H1 (cell line): ENCODE measurements around the gene MYH9.

Experiments
- CEBPB ChIP-seq: IDR thresholded peaks from 2 replicates; pipeline ENCODE4 v1.6.1; 2012; ENCODE audit warnings: low read depth, low read length
- CHD2 ChIP-seq: IDR thresholded peaks from 2 replicates; pipeline ENCODE4 v1.6.1; 2012; ENCODE audit warnings: low read length, improper control_type of control experiment
- CHD7 ChIP-seq: fragments of 300-600 bp; sonication (generic); IDR thresholded peaks from 2 replicates; pipeline ENCODE4 v1.7.1; 2012; ENCODE audit warnings: low read length, moderate library complexity, mild to moderate bottlenecking, inconsistent platforms; ENCODE audit not compliant: insufficient replicate concordance
- CTCF ChIP-seq, 3 experiments: IDR thresholded peaks; 1 replicate in 2 of 3; 2 replicates in 1 of 3; pipeline versions ENCODE4 v1.5.1 to v1.6.1; 2011; ENCODE audit warnings: low read length in 3 of 3, mild to moderate bottlenecking in 3 of 3, inconsistent platforms in 2 of 3, low read depth in 1 of 3, moderate library complexity in 1 of 3; ENCODE audit not compliant: insufficient read depth in 1 of 3; ENCODE audit errors: control extremely low read depth in 1 of 3
- EZH2 ChIP-seq: fragments of 200-600 bp; sonication (generic); IDR thresholded peaks from 2 replicates; pipeline ENCODE4 v1.7.1; 2012; ENCODE audit warnings: low read depth, mild to moderate bottlenecking, moderate library complexity, low read length, inconsistent platforms; ENCODE audit not compliant: severe bottlenecking
- GTF2F1 ChIP-seq: IDR thresholded peaks from 2 replicates; pipeline ENCODE4 v1.6.1; 2012; ENCODE audit warnings: low read depth, low read length, improper control_type of control experiment, borderline replicate concordance
- MAX ChIP-seq: IDR thresholded peaks from 2 replicates; pipeline ENCODE4 v1.6.1; 2012; ENCODE audit warnings: inconsistent platforms
- POLR2A ChIP-seq, 2 experiments: IDR thresholded peaks; 1 replicate in 1 of 2; 2 replicates in 1 of 2; pipeline ENCODE4 v1.6.1; 2011; ENCODE audit warnings: low read depth in 2 of 2, low read length in 2 of 2, mild to moderate bottlenecking in 2 of 2; ENCODE audit errors: control extremely low read depth in 1 of 2
- RXRA ChIP-seq: IDR thresholded peaks from 2 replicates; pipeline ENCODE4 v1.6.1; 2011; ENCODE audit warnings: low read depth, mild to moderate bottlenecking, low read length, moderate library complexity; ENCODE audit not compliant: insufficient read depth
- SIN3A ChIP-seq, 2 experiments: IDR thresholded peaks in 1 of 2; conservative IDR thresholded peaks in 1 of 2; 2 replicates each; pipeline ENCODE4 v1.6.1; 2011 to 2012; ENCODE audit warnings: low read length in 2 of 2, improper control_type of control experiment in 1 of 2, low read depth in 1 of 2, mild to moderate bottlenecking in 1 of 2
- YY1 ChIP-seq: IDR thresholded peaks from 2 replicates; pipeline ENCODE4 v1.6.1; 2011; ENCODE audit warnings: low read depth, mild to moderate bottlenecking, low read length
- ZNF274 ChIP-seq: IDR thresholded peaks from 2 replicates; pipeline ENCODE4 v1.7.0; 2012; ENCODE audit warnings: low read length, borderline replicate concordance; ENCODE audit errors: extremely low read depth

GRCh38 chr22:36369004-36369921 is 18.5 kb downstream of the MYH9 start:
- TF ChIP-seq CTCF (IDR thresholded peaks at IDR 0.05; ENCODE audit: control extremely low read depth in 1 of 3, insufficient read depth in 1 of 3, low read depth in 1 of 3, low read length in 3 of 3), result no peak
- TF ChIP-seq POLR2A (IDR thresholded peaks at IDR 0.05; ENCODE audit: control extremely low read depth in 1 of 2, low read depth in 2 of 2, low read length in 2 of 2), result no peak
- TF ChIP-seq EZH2, result no peak
- no peak for TF ChIP-seq CEBPB
- no peak for TF ChIP-seq ZNF274
- no peak for TF ChIP-seq MAX
- TF ChIP-seq RXRA, result no peak
- no peak for TF ChIP-seq YY1
- TF ChIP-seq CHD7, result no peak
- no peak for TF ChIP-seq CHD2
- no peak for TF ChIP-seq GTF2F1
- TF ChIP-seq SIN3A (conservative IDR thresholded peaks at IDR 0.05 in 1 of 2, IDR thresholded peaks at IDR 0.05 in 1 of 2; ENCODE audit: low read depth in 1 of 2, low read length in 2 of 2), result no peak
